ENCODE measurements around the gene SSR1. TPM values are rescaled to one million over a fixed set of nuclear protein-coding genes. Genes with fewer than 3 reads are reported as not detected.

SSR1 gene
- total and polyA plus RNA-seq, 2 of the 13 experiments (the other 11 are each of a cell fraction or from before 2014, with no cell fraction given), result 203 to 243 TPM

DNA sequence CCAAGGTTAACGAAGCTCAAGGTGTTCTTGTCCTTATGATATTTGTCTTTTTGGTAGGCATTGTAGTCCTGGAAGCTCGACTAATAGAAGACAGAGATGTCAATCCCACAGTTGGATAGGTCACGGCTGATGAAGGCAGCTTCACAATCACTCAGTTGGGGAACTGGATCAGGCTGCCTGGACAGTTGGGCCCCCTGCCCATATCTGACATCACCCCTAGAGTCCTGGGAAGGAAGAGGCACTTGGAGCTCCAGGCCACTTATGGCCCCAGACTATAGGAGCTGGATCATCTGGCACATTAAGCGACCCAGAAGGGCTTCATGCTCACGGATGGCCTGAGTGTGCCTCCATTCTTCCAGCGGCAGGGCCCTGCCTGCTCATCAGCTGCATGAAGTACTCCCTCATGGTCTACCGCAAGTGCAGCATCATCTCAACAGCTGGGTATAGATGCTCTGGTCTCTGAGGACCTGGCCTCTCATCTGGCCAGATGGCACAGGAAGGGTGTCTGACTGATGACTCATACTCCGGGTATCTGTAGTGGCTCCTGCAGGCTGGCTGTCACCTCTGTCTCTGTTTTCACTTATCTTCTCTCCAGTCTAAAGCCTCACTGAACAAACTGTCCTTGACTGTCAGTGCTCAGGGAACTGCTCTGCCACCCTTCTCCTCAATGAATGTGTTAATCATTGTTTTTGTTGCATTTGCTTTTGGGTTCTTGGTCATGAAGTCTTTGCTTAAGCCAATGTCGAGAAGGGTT lies 29.2 kb upstream of the SSR1 start (continued):
- TF ChIP-seq, protein P1, sequence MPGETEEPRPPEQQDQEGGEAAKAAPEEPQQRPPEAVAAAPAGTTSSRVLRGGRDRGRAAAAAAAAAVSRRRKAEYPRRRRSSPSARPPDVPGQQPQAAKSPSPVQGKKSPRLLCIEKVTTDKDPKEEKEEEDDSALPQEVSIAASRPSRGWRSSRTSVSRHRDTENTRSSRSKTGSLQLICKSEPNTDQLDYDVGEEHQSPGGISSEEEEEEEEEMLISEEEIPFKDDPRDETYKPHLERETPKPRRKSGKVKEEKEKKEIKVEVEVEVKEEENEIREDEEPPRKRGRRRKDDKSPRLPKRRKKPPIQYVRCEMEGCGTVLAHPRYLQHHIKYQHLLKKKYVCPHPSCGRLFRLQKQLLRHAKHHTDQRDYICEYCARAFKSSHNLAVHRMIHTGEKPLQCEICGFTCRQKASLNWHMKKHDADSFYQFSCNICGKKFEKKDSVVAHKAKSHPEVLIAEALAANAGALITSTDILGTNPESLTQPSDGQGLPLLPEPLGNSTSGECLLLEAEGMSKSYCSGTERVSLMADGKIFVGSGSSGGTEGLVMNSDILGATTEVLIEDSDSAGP (CRISPR knock-in tag; IDR thresholded peaks at IDR 0.05; ENCODE audit: borderline replicate concordance), result no peak; the same call in 1 of the 2 replicates
- TF ChIP-seq SMAD3 (CRISPR knock-in tag; IDR thresholded peaks at IDR 0.05) (no peak), ZNF20 (CRISPR knock-in tag; IDR thresholded peaks at IDR 0.05) (no peak), EP300 (IDR thresholded peaks at IDR 0.05; ENCODE audit: low read depth in 2 of 2, low read length in 2 of 2) (peak in 1 of 2 experiments; percentile 46; a peak in 1 of 4 replicates), EP300 (CRISPR knock-in tag; IDR thresholded peaks at IDR 0.05; ENCODE audit: borderline replicate concordance) (peak; percentile 23; the same call in 1 of the 2 replicates), HDAC1 (CRISPR knock-in tag; IDR thresholded peaks at IDR 0.05) (0 out of 2 replicates have a peak, but pooled peaks have one; percentile 46), XRCC5 (optimal IDR thresholded peaks at IDR 0.05; ENCODE audit: low read length) (no peak), HNRNPK (IDR thresholded peaks at IDR 0.05; ENCODE audit: low read depth, low read length, poor library complexity, severe bottlenecking) (no peak), HOXA9 (CRISPR knock-in tag; IDR thresholded peaks at IDR 0.05; ENCODE audit: borderline replicate concordance) (no peak), ZMYM2 (CRISPR knock-in tag; IDR thresholded peaks at IDR 0.05) (0 out of 2 replicates have a peak, but pooled peaks have one; percentile 21), MED1 (CRISPR knock-in tag; IDR thresholded peaks at IDR 0.05) (peak; percentile 53), DNMT3B (CRISPR knock-in tag; conservative IDR thresholded peaks at IDR 0.05) (peak; percentile 75; the same call in 1 of the 2 replicates), PAWR (CRISPR knock-in tag; IDR thresholded peaks at IDR 0.05; ENCODE audit: borderline replicate concordance) (no peak), KLF15 (CRISPR knock-in tag; IDR thresholded peaks at IDR 0.05; ENCODE audit: borderline replicate concordance) (no peak), PLRG1 (conservative IDR thresholded peaks at IDR 0.05) (no peak), ZNF776 (CRISPR knock-in tag; IDR thresholded peaks at IDR 0.05) (no peak), DR1 (CRISPR knock-in tag; IDR thresholded peaks at IDR 0.05) (no peak), NR3C1 (CRISPR knock-in tag; IDR thresholded peaks at IDR 0.05) (no peak), DPF2 (CRISPR knock-in tag; IDR thresholded peaks at IDR 0.05; ENCODE audit: borderline replicate concordance, low read depth) (0 out of 2 replicates have a peak, but pooled peaks have one; percentile 13)
- TF ChIP-seq, protein P2, sequence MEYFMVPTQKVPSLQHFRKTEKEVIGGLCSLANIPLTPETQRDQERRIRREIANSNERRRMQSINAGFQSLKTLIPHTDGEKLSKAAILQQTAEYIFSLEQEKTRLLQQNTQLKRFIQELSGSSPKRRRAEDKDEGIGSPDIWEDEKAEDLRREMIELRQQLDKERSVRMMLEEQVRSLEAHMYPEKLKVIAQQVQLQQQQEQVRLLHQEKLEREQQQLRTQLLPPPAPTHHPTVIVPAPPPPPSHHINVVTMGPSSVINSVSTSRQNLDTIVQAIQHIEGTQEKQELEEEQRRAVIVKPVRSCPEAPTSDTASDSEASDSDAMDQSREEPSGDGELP (IDR thresholded peaks at IDR 0.05; ENCODE audit: borderline replicate concordance, low read depth), result peak; percentile 66; the same call in 1 of the 2 replicates
- TF ChIP-seq, protein P3, sequence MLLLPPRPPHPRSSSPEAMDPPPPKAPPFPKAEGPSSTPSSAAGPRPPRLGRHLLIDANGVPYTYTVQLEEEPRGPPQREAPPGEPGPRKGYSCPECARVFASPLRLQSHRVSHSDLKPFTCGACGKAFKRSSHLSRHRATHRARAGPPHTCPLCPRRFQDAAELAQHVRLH (CRISPR knock-in tag; IDR thresholded peaks at IDR 0.05; ENCODE audit: borderline replicate concordance, low read depth), result no peak
- TF ChIP-seq, protein P4, sequence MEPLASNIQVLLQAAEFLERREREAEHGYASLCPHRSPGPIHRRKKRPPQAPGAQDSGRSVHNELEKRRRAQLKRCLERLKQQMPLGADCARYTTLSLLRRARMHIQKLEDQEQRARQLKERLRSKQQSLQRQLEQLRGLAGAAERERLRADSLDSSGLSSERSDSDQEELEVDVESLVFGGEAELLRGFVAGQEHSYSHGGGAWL (CRISPR knock-in tag; IDR thresholded peaks at IDR 0.05), result no peak
- TF ChIP-seq, protein P5, sequence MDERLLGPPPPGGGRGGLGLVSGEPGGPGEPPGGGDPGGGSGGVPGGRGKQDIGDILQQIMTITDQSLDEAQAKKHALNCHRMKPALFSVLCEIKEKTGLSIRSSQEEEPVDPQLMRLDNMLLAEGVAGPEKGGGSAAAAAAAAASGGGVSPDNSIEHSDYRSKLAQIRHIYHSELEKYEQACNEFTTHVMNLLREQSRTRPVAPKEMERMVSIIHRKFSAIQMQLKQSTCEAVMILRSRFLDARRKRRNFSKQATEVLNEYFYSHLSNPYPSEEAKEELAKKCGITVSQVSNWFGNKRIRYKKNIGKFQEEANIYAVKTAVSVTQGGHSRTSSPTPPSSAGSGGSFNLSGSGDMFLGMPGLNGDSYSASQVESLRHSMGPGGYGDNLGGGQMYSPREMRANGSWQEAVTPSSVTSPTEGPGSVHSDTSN (CRISPR knock-in tag; IDR thresholded peaks at IDR 0.05), result peak; percentile 42; the same call in 1 of the 2 replicates
- TF ChIP-seq, protein P6, sequence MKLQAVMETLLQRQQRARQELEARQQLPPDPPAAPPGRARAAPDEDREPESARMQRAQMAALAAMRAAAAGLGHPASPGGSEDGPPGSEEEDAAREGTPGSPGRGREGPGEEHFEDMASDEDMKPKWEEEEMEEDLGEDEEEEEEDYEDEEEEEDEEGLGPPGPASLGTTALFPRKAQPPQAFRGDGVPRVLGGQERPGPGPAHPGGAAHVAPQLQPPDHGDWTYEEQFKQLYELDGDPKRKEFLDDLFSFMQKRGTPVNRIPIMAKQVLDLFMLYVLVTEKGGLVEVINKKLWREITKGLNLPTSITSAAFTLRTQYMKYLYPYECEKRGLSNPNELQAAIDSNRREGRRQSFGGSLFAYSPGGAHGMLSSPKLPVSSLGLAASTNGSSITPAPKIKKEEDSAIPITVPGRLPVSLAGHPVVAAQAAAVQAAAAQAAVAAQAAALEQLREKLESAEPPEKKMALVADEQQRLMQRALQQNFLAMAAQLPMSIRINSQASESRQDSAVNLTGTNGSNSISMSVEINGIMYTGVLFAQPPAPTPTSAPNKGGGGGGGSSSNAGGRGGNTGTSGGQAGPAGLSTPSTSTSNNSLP (IDR thresholded peaks at IDR 0.05; ENCODE audit: low read depth, low read length), result no peak
